A549 (cell line): Measurements from ENCODE around the gene PSAPL1. TPM values are rescaled to one million over a fixed set of nuclear protein-coding genes. Genes with fewer than 3 reads are reported as not detected.

Experiments
- ATAC-seq, 2 experiments: fragments of 200-7000 bp in 1 of 2; fragments of >200 bp in 1 of 2; cut with Nextera tagmentation in 1 of 2; cut with Tn5 transposase in 1 of 2; 3 replicates each; pipeline versions ENCODE4 v1.8.0 to v1.9.1; 2018 to 2020; ENCODE audit warnings: mild to moderate bottlenecking in 1 of 2, moderate library complexity in 1 of 2
- CTCF ChIA-PET: fragments of 300-600 bp; sonication (Branson Sonifier 250); formaldehyde crosslinking; extraction: SDS; loops from one replicate; lab custom pipeline; 2021; ENCODE audit warnings: antibody characterized with exemption, inconsistent platforms; lab: Yijun Ruan, JAX
- POLR2A ChIA-PET: fragments of 350-600 bp; formaldehyde crosslinking; extraction: SDS; loops from one replicate; lab custom pipeline; 2021; ENCODE audit warnings: antibody characterized with exemption, inconsistent platforms; lab: Yijun Ruan, JAX
- DNase-seq, 2 experiments: peaks; one replicate each; pipeline versions ENCODE4 v3.0.0 to v3.0.0-alpha.2; 2011 to 2016; ENCODE audit warnings: low read depth in 1 of 2, low spot score in 1 of 2
- FAIRE-seq: peaks from 2 replicates; lab custom pipeline; 2011; peaks lifted over from hg19 to GRCh38; lab: Jason Lieb, UNC
- H3K27ac ChIP-seq, 2 experiments: fragments of >200 bp; sonication (Bioruptor Twin); formaldehyde crosslinking; 3 replicates each; pipeline ENCODE4 v1.5.1; 2016 to 2017
- H3K4me1 ChIP-seq: fragments of >200 bp; sonication (Bioruptor Twin); formaldehyde crosslinking; 3 replicates; pipeline ENCODE4 v1.6.1; 2016
- H3K4me2 ChIP-seq: fragments of >200 bp; sonication (Bioruptor Twin); formaldehyde crosslinking; 3 replicates; pipeline ENCODE4 v1.6.1; 2016
- H3K4me3 ChIP-seq: fragments of >200 bp; sonication (Bioruptor Twin); formaldehyde crosslinking; 3 replicates; pipeline ENCODE4 v1.5.1; 2016
- H3K9me3 ChIP-seq: fragments of >200 bp; sonication (Bioruptor Twin); formaldehyde crosslinking; 3 replicates; pipeline ENCODE4 v1.6.1; 2016
- CBX2 ChIP-seq: fragments of 200-600 bp; sonication (generic); IDR thresholded peaks from 2 replicates; pipeline ENCODE4 v1.6.1; 2016; ENCODE audit warnings: low read depth, mild to moderate bottlenecking, borderline replicate concordance
- FOSB ChIP-seq: fragments of 250-450 bp; sonication (Bioruptor Pico); IDR thresholded peaks from 2 replicates; pipeline ENCODE4 v1.5.0; 2020; ENCODE audit warnings: mild to moderate bottlenecking, moderate library complexity
- FOXS1 ChIP-seq: fragments of 250-450 bp; sonication (Bioruptor Pico); IDR thresholded peaks from 2 replicates; pipeline ENCODE4 v1.5.0; 2020; ENCODE audit warnings: mild to moderate bottlenecking, moderate library complexity
- GATA3 ChIP-seq: IDR thresholded peaks from 2 replicates; pipeline ENCODE4 v1.6.1; 2012; ENCODE audit warnings: borderline replicate concordance
- HEYL ChIP-seq: fragments of 250-450 bp; sonication (Bioruptor Pico); IDR thresholded peaks from 2 replicates; pipeline ENCODE4 v1.8.0; 2021; ENCODE audit warnings: mild to moderate bottlenecking, moderate library complexity
- HOXB13 ChIP-seq: fragments of 250-450 bp; sonication (Bioruptor Pico); IDR thresholded peaks from 2 replicates; pipeline ENCODE4 v1.5.0; 2020; ENCODE audit warnings: low read depth, mild to moderate bottlenecking, moderate library complexity
- JUN ChIP-seq, 2 experiments: fragments of >200 bp; sonication (Bioruptor Twin); formaldehyde crosslinking; IDR thresholded peaks; 2 replicates in 1 of 2; 3 replicates in 1 of 2; pipeline ENCODE4 v1.6.1; 2016 to 2017
- JUNB ChIP-seq: fragments of >200 bp; sonication (Bioruptor Twin); formaldehyde crosslinking; IDR thresholded peaks from 2 replicates; pipeline ENCODE4 v1.6.1; 2016
- KDM1A ChIP-seq: fragments of 200-600 bp; sonication (generic); IDR thresholded peaks from 2 replicates; pipeline ENCODE4 v1.6.1; 2016; ENCODE audit warnings: low read depth, mild to moderate bottlenecking
- KDM5A ChIP-seq: fragments of 200-600 bp; sonication (generic); IDR thresholded peaks from 2 replicates; pipeline ENCODE4 v1.6.1; 2016; ENCODE audit warnings: antibody characterized with exemption, mild to moderate bottlenecking
- MAFK ChIP-seq: fragments of 450-650 bp; IDR thresholded peaks from 2 replicates; pipeline ENCODE4 v1.6.1; 2014; ENCODE audit not compliant: partially characterized antibody
- MAZ ChIP-seq: fragments of 150-350 bp; IDR thresholded peaks from 2 replicates; pipeline ENCODE4 v1.6.1; 2014; ENCODE audit warnings: antibody characterized with exemption, low read depth, low read length, borderline replicate concordance
- NFE2L2 ChIP-seq: fragments of 150-350 bp; conservative IDR thresholded peaks from 2 replicates; pipeline ENCODE4 v1.6.1; 2014; ENCODE audit warnings: low read length
- PHF8 ChIP-seq: fragments of 200-600 bp; sonication (generic); IDR thresholded peaks from 2 replicates; pipeline ENCODE4 v1.6.1; 2016; ENCODE audit warnings: low read depth, mild to moderate bottlenecking, antibody characterized with exemption, moderate library complexity, borderline replicate concordance
- POLR2A ChIP-seq: IDR thresholded peaks from 2 replicates; pipeline ENCODE4 v1.6.1; 2012; ENCODE audit warnings: mild to moderate bottlenecking, low read length
- POLR2AphosphoS2 ChIP-seq: conservative IDR thresholded peaks from 2 replicates; pipeline ENCODE4 v1.6.1; 2012; ENCODE audit warnings: low read length, improper control_type of control experiment, inconsistent platforms
- RAD21 ChIP-seq, 2 experiments: fragments of >200 bp in 1 of 2; sonication (Bioruptor Twin) in 1 of 2; formaldehyde crosslinking in 1 of 2; IDR thresholded peaks in 1 of 2; conservative IDR thresholded peaks in 1 of 2; 2 replicates in 1 of 2; 3 replicates in 1 of 2; pipeline ENCODE4 v1.6.1; 2012 to 2018; ENCODE audit warnings: inconsistent platforms in 1 of 2
- RARB ChIP-seq: fragments of 250-450 bp; sonication (Bioruptor Pico); IDR thresholded peaks from 2 replicates; pipeline ENCODE4 v1.8.0; 2021; ENCODE audit warnings: mild to moderate bottlenecking, moderate library complexity
- RCOR1 ChIP-seq: fragments of 150-350 bp; IDR thresholded peaks from 2 replicates; pipeline ENCODE4 v1.6.1; 2014; ENCODE audit warnings: antibody characterized with exemption, low read length, low read depth
- RFX5 ChIP-seq: fragments of 450-650 bp; IDR thresholded peaks from 2 replicates; pipeline ENCODE4 v1.7.1; 2014; ENCODE audit warnings: antibody characterized with exemption, mild to moderate bottlenecking, moderate library complexity
- SREBF2 ChIP-seq: fragments of 450-650 bp; IDR thresholded peaks from 2 replicates; pipeline ENCODE4 v1.6.1; 2014; ENCODE audit warnings: mild to moderate bottlenecking, moderate library complexity
- WGBS: methylation state at CpG from one replicate; pipeline ENCODE4 v1.1.6; 2017; ENCODE audit errors: missing lambda C conversion rate; 5-methylcytosine and 5-hydroxymethylcytosine counted together
- polyA plus RNA-seq, 4 experiments: library from polyadenylated mRNA; depleted of rRNA in 3 of 4; stranded (reverse); fragments of >200 nt; fragmentation: RNase III in 1 of 4; extraction: RNeasy Plus Mini Kit Qiagen cat#74134 plus additional on column Dnase treatment in 1 of 4; gene quantifications; 2 replicates in 3 of 4; 3 replicates in 1 of 4; pipeline ENCODE4 v1.2.3, GENCODE V29; 2011 to 2017
- TF ChIP-seq, protein P1 (sequence below): IDR thresholded peaks from 2 replicates; pipeline ENCODE4 v1.6.1; 2012
- TF ChIP-seq, protein P2 (sequence below): IDR thresholded peaks from 2 replicates; pipeline ENCODE4 v1.6.1; 2012
- TF ChIP-seq, protein P3 (sequence below): fragments of 250-450 bp; sonication (Bioruptor Pico); IDR thresholded peaks from 2 replicates; pipeline ENCODE4 v1.5.0; 2021; ENCODE audit warnings: mild to moderate bottlenecking, moderate library complexity, borderline replicate concordance
- TF ChIP-seq, protein P4 (sequence below): fragments of >200 bp; sonication (Bioruptor Twin); formaldehyde crosslinking; IDR thresholded peaks from 3 replicates; pipeline ENCODE4 v1.6.1; 2016

Gene PSAPL1
- polyA plus RNA-seq, 2 of the 4 experiments (the other 2 are of a cell fraction) = 0.04 to 0.05 TPM

DNA sequence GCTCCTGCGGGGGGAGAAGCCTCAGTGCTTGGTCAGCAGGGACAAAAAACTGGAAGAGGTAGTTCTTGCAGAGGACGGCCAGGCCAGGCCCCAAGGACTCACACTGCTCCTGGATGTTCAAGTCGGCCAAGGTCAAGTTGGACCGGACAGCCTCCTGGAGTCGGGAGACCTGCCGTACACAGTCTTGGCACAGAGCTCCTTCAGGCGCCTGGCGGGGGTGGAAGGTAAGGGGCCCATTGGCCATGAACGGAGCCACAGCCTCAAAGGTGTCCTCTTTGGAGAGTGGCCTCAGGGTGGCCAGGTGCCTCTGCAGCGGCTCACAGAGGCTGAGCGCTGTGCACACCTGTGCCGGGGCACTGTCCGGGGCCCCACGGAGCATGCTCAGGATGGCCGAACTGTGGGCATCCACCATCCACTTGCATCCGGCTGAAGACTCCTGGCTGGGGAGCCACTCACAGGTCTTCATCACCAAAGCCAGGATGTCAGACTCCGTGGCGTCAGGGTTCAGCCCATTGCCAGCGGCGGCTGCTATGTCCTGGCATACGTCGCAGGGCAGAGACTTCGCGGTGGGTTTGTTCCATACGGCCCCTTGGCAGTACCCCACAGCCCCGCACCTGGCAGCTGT lies 477 bp downstream of the PSAPL1 start:
- Histone ChIP-seq H3K4me1 (peaks cover 32% of the 10 kb centered on the region), H3K4me2 (peak overlapping the region; percentile 34; the same call in 1 of the 3 replicates), H3K9me3 (no peaks in the 10 kb centered on the region), H3K4me3 (no peak overlapping the region), H3K27ac (peak overlapping the region in 1 of 2 experiments; percentile 81; a peak in 2 of 6 replicates)
- ATAC-seq (no peak), DNase-seq (no peak), FAIRE-seq (no peak)
- ChIA-PET POLR2A (no interaction called here), CTCF (no interaction called here)
- 86% methylated on average over 2 of the region's 26 CpGs for WGBS
- TF ChIP-seq POLR2A = no peak
- no peak for TF ChIP-seq JUNB
- TF ChIP-seq GATA3 = no peak
- no peak for TF ChIP-seq CBX2
- no peak for TF ChIP-seq HEYL (CRISPR knock-in tag)
- no peak for TF ChIP-seq RAD21 (conservative IDR thresholded peaks at IDR 0.05 in 1 of 2, IDR thresholded peaks at IDR 0.05 in 1 of 2)
- no peak for TF ChIP-seq MAFK
- no peak for TF ChIP-seq JUN (IDR thresholded peaks at IDR 0.05)
- TF ChIP-seq FOXS1 = no peak
- TF ChIP-seq RCOR1 = no peak

DNA sequence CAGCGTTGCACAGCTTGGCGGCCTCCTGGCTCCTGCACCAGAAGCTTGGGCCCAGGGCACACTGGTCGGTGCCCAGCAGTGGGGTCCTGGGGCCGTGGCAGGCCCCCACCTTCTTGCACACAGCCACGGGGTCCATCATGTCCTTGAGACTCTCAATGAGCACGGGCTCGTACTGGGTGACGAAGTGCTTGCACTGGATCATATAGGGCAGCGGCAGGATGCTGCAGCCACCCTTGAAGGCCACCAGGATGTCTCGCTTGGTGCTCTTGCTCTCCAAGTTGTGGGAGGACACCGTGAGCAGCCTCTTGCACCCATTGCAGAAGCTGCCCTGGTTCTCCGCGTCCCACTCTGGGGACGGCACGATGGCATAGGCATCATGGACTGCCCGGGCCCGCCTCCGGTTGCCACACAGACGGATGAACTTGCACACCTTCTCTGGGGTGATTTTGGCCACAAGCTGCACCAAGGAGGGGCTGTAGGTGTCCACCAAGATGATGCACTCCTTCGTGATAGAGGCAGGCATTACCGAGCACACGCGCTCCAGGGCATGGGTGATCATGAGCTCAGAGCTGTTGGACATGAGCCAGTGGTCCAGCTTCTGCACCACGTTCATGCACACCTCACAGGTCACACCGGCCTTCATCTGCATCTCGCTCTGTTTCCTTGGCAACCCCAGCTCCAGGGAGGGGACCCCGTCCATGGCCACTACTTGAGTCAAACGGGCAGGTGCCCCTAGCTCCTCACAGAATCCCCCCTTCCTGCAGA lies 1.2 kb downstream of the PSAPL1 start:
- no peak for TF ChIP-seq RARB
- no peak for TF ChIP-seq FOSB (CRISPR knock-in tag)
- TF ChIP-seq, protein P1, sequence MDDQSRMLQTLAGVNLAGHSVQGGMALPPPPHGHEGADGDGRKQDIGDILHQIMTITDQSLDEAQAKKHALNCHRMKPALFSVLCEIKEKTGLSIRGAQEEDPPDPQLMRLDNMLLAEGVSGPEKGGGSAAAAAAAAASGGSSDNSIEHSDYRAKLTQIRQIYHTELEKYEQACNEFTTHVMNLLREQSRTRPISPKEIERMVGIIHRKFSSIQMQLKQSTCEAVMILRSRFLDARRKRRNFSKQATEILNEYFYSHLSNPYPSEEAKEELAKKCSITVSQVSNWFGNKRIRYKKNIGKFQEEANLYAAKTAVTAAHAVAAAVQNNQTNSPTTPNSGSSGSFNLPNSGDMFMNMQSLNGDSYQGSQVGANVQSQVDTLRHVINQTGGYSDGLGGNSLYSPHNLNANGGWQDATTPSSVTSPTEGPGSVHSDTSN = no peak
- TF ChIP-seq MAFK = no peak
- no peak for TF ChIP-seq KDM5A
- TF ChIP-seq NFE2L2 = no peak
- no peak for TF ChIP-seq RFX5
- TF ChIP-seq SREBF2 = no peak
- TF ChIP-seq HOXB13 (CRISPR knock-in tag) = no peak
- TF ChIP-seq PHF8 = no peak
- TF ChIP-seq, protein P2, sequence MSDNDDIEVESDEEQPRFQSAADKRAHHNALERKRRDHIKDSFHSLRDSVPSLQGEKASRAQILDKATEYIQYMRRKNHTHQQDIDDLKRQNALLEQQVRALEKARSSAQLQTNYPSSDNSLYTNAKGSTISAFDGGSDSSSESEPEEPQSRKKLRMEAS = no peak
- TF ChIP-seq KDM1A = no peak
- TF ChIP-seq, protein P3, sequence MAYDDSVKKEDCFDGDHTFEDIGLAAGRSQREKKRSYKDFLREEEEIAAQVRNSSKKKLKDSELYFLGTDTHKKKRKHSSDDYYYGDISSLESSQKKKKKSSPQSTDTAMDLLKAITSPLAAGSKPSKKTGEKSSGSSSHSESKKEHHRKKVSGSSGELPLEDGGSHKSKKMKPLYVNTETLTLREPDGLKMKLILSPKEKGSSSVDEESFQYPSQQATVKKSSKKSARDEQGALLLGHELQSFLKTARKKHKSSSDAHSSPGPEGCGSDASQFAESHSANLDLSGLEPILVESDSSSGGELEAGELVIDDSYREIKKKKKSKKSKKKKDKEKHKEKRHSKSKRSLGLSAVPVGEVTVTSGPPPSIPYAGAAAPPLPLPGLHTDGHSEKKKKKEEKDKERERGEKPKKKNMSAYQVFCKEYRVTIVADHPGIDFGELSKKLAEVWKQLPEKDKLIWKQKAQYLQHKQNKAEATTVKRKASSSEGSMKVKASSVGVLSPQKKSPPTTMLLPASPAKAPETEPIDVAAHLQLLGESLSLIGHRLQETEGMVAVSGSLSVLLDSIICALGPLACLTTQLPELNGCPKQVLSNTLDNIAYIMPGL (CRISPR knock-in tag) = no peak
- TF ChIP-seq, protein P4, sequence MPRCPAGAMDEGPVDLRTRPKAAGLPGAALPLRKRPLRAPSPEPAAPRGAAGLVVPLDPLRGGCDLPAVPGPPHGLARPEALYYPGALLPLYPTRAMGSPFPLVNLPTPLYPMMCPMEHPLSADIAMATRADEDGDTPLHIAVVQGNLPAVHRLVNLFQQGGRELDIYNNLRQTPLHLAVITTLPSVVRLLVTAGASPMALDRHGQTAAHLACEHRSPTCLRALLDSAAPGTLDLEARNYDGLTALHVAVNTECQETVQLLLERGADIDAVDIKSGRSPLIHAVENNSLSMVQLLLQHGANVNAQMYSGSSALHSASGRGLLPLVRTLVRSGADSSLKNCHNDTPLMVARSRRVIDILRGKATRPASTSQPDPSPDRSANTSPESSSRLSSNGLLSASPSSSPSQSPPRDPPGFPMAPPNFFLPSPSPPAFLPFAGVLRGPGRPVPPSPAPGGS = no peak
- TF ChIP-seq POLR2AphosphoS2 = no peak
- TF ChIP-seq MAZ = no peak
- no peak for TF ChIP-seq CBX2
- POLR2A ChIA-PET = no interaction called here
- no peak for FAIRE-seq
- Histone ChIP-seq H3K4me2 (no peak overlapping the region), H3K4me1 (peaks cover 32% of the 10 kb centered on the region), H3K4me3 (no peak overlapping the region), H3K27ac (no peak overlapping the region), H3K9me3 (no peaks in the 10 kb centered on the region)
- DNase-seq = no peak
- 75% methylated on average over 4 of the region's 28 CpGs for WGBS
- no peak for ATAC-seq
- CTCF ChIA-PET = interaction anchor here (0.7 kb wide), 1 partner anchor 49 kb away, joined by 3 read pairs; no protein-coding TSS in a partner anchor
